Nephron progenitor cell (in vitro differentiated cells): ENCODE data around the gene RYR3.
A peak's percentile ranks its signal among the peaks of the same experiment; 100 is the strongest.

Experiments used
- DNase-seq: peaks from one replicate; pipeline ENCODE4 v3.0.0; 2021
- H3K27ac Mint-ChIP-seq: 2 replicates; pipeline ENCODE4 v1.8.0; 2021; ENCODE audit warnings: mild to moderate bottlenecking, moderate library complexity, mixed read lengths
- H3K27me3 Mint-ChIP-seq: 2 replicates; pipeline ENCODE4 v1.8.0; 2021; ENCODE audit warnings: mild to moderate bottlenecking, low read depth, mixed read lengths; ENCODE audit not compliant: poor library complexity
- H3K36me3 Mint-ChIP-seq: 2 replicates; pipeline ENCODE4 v1.8.0; 2021; ENCODE audit warnings: low read depth, mixed read lengths
- H3K4me1 Mint-ChIP-seq: 2 replicates; pipeline ENCODE4 v1.8.0; 2021; ENCODE audit warnings: mixed read lengths
- H3K4me3 Mint-ChIP-seq: 2 replicates; pipeline ENCODE4 v1.8.0; 2021; ENCODE audit warnings: mild to moderate bottlenecking, moderate library complexity, mixed read lengths
- H3K9me3 Mint-ChIP-seq: 2 replicates; pipeline ENCODE4 v1.8.0; 2021; ENCODE audit warnings: mild to moderate bottlenecking, moderate library complexity, mixed read lengths
- CTCF ChIP-seq: fragments of 200-600 bp; sonication (generic); IDR thresholded peaks from 2 replicates; pipeline ENCODE4 v1.5.0; 2021; ENCODE audit warnings: antibody characterized with exemption

Gene RYR3

GRCh38 chr15:33788906-33789540 is 478.3 kb downstream of the RYR3 start:
- DNase-seq, result peak; percentile 15
- Mint-ChIP-seq H3K27me3 (peaks cover 4% of the 10 kb centered on the region), H3K4me1 (peaks cover 27% of the 10 kb centered on the region), H3K9me3 (no peaks in the 10 kb centered on the region), H3K4me3 (no peak overlapping the region), H3K27ac (peak overlapping the region; percentile 1), H3K36me3 (no peaks in the 10 kb centered on the region)
- no peak for TF ChIP-seq CTCF

- H3K9me3 Mint-ChIP-seq, result no peaks in the 10 kb centered on the region
- H3K36me3 Mint-ChIP-seq, result no peaks in the 10 kb centered on the region
- H3K27me3 Mint-ChIP-seq, result no peaks in the 10 kb centered on the region
- no peak for DNase-seq
- H3K4me3 Mint-ChIP-seq, result no peak overlapping the region
- no peak for TF ChIP-seq CTCF
- H3K27ac Mint-ChIP-seq, result no peak overlapping the region
- H3K4me1 Mint-ChIP-seq, result no peaks in the 10 kb centered on the region
Observed at GRCh38 chr15:33794453-33794852, 483.7 kb downstream of the RYR3 start.

- no peaks in the 10 kb centered on the region for H3K9me3 Mint-ChIP-seq
- DNase-seq, result no peak
- H3K4me1 Mint-ChIP-seq, result no peaks in the 10 kb centered on the region
- H3K4me3 Mint-ChIP-seq, result no peak overlapping the region
- no peak for TF ChIP-seq CTCF
- H3K27ac Mint-ChIP-seq, result no peak overlapping the region
- no peaks in the 10 kb centered on the region for H3K27me3 Mint-ChIP-seq
- H3K36me3 Mint-ChIP-seq, result no peaks in the 10 kb centered on the region
Observed at GRCh38 chr15:33795070-33795469, 484.3 kb downstream of the RYR3 start.

- no peak for TF ChIP-seq CTCF
- Mint-ChIP-seq H3K36me3 (no peaks in the 10 kb centered on the region), H3K4me3 (no peak overlapping the region), H3K27me3 (peaks cover 1% of the 10 kb centered on the region), H3K9me3 (no peaks in the 10 kb centered on the region), H3K4me1 (no peaks in the 10 kb centered on the region), H3K27ac (no peak overlapping the region)
- no peak for DNase-seq
Observed at GRCh38 chr15:33797651-33798050, 486.9 kb downstream of the RYR3 start.

GRCh38 chr15:33801954-33802353 is 491.2 kb downstream of the RYR3 start:
- peaks cover 3% of the 10 kb centered on the region for H3K27me3 Mint-ChIP-seq
- H3K4me3 Mint-ChIP-seq, result no peak overlapping the region
- DNase-seq, result no peak
- no peak for TF ChIP-seq CTCF
- H3K9me3 Mint-ChIP-seq, result no peaks in the 10 kb centered on the region
- H3K27ac Mint-ChIP-seq, result no peak overlapping the region
- no peaks in the 10 kb centered on the region for H3K4me1 Mint-ChIP-seq
- H3K36me3 Mint-ChIP-seq, result no peaks in the 10 kb centered on the region

GRCh38 chr15:33807665-33808064 is 496.9 kb downstream of the RYR3 start:
- Mint-ChIP-seq H3K4me3 (no peak overlapping the region), H3K4me1 (no peaks in the 10 kb centered on the region), H3K27me3 (peaks cover 9% of the 10 kb centered on the region), H3K9me3 (peaks cover 4% of the 10 kb centered on the region), H3K27ac (no peak overlapping the region), H3K36me3 (peaks cover 11% of the 10 kb centered on the region)
- no peak for TF ChIP-seq CTCF
- no peak for DNase-seq
